NCI-H146 treated with DMSO at 0.1 percent for 48 hours (cell line): ENCODE results near the gene ZNF41.
"Not testable (repeated sequence)": the region's sequence is repeated elsewhere in the genome, so short reads cannot be mapped to it uniquely, and the experiment has no call there.

Experiments used
- DNase-seq: peaks from one replicate; lab custom pipeline; 2025; ENCODE audit not compliant: unreplicated experiment; lab: John Stamatoyannopoulos, UW

Gene ZNF41

GRCh38 chrX:47482512-47483305, at the start of gene ZNF41:
ZNF41 (minus strand) TSS chrX:47483222; CDS start chrX:47467481, 15,741 bp downstream.
- peak; percentile 73 for DNase-seq

DNA sequence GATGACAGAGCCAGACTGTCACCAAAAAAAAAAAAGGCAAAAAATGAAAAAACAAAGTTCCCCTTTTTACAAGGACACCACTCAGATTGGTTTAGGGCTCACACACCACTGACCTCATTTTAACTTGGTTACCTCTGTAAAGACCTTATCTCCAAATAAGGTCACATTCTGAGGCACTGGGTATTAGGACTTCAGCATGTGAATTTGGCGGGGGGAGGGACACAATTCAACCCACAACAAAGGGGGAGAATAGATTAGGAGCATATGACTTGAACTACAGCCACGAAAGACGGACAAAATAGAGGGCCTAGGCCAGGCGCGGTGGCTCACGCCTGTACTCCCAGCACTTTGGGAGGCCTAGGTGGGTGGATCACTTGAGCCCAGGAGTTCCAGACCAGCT, 47.0 kb upstream of the ZNF41 start:
- DNase-seq, result no peak

DNA sequence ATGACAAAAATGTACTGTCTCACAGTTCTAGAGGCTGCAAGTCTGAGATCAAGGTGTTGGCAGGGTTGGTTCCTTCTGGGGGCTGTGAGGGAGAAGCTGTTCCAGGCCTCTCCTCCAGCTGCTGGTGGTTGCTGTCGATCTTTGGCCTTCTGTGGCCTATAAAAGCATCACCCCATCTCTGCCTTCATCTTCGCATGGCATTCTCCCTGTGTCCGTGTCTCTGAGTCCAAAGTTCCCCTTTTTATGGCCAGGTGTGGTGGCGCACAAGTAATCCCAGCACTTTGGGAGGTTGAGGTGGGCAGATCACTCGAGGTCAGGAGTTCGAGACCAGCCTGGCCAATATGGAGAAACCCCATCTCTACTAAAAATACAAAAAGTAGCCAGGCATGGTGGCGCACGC, 46.5 kb upstream of the ZNF41 start:
- no peak for DNase-seq

DNA sequence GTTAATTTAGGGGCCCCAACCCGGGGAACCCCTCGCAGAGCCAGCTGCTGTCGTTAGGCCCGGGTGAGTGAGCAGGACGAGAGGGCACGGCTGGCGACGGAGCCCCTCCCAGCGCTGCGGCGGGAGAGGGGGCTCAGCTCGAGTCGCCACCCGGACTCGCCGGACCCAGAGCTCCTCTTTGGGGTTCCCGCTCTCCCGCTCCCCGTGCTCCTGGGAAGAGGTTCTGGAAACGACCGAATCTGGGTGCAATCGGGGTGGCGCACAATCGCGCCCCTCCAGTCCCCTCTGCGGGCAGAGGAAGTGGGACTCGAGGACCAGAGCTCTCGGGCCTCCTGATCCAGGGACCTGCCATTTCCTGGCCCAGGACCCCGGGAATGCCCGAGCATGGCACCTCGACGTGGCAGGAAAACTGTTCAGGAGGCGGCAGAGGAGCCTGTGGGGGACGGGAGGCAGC, 40.7 kb upstream of the ZNF41 start:
- no peak for DNase-seq

DNA sequence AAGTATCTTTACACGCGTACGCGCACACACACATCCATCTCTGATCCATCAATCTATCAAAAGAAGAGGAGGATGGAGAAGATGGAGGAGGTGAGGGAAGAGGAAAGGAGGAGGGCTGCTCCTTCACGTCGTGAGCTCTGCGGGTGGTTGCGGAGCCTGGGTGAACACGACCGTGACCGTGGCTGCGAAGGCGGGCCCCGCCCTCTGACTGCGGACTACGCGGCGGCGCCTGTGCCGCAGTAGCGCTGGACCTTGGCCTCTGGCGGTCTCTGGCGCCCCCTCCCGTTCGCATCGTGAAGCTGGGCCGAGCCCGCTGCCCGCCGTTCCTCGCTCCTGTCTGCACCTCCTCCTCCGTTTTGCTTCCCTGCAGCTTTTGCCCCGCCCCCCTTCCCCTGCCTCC, 40.3 kb upstream of the ZNF41 start:
- peak; percentile 50 for DNase-seq

DNA sequence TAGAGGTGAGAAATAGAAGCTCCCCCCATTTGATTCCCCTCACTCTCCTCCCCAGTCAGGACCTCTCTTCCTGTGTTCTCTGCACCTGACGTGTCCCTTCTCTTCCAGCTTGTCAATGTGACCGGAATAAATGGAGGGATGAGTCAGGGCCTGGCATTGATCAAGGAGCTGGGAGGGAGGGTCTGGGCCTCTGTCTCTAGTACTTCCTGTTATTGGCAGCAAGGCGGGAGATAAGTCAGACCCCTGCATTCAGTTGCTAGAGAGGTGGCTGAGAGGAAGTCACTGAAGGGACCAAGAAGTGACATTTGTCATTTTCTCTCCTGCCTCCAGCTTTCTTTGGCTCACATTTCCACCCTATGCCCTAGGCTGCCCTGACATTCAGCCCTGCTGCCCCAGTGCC, 35.1 kb upstream of the ZNF41 start:
- DNase-seq, result no peak

- no peak for DNase-seq
Measured at GRCh38 chrX:47515941-47516665, 33.1 kb upstream of the ZNF41 start.

- no peak for DNase-seq
Measured at GRCh38 chrX:47514533-47515235, 31.7 kb upstream of the ZNF41 start.

DNA sequence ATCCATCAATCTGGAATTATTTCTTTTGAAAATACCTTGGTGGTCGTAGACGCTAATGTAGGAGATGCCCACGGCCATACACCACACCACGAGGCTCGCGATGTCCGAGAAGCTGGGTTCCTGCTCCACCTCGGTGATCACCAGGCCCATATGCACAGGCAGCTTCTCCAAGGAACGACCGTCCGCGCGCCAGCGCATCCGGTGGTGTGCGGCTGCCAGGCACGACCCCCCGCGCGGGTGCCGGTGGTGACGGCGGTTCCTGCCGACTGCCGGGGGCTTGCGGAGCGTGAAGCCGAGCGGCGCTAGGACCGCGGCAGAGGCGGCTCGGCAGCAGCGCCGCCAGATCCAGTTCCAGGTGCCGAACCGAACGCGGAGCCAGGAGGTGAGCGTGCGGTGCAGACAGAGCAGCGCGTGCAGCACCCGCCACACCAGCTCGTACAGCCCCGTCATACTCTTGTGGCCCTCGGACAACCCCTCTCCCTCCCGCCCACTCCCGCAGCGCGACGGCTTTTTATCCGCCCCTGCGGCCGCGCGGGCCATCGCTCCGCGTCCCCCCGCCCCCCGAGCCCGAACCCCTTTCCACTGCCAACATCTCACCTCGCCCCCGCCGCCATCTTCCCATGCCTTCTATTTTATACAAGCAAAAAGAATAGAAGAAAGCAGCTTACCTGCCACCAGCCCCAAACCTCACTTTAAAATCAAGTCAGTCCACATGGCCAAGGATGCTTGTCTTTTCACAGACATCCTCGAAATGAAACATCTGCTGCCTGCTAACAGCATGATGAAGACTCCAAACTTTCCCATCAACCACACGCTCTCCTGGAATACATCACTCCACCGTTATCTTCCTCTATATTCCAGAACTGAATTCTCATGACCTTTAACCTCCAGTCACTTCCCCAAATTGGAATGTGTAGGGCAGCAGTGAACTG, 30.3 kb upstream of the ZNF41 start:
- DNase-seq, result peak; percentile 0

DNA sequence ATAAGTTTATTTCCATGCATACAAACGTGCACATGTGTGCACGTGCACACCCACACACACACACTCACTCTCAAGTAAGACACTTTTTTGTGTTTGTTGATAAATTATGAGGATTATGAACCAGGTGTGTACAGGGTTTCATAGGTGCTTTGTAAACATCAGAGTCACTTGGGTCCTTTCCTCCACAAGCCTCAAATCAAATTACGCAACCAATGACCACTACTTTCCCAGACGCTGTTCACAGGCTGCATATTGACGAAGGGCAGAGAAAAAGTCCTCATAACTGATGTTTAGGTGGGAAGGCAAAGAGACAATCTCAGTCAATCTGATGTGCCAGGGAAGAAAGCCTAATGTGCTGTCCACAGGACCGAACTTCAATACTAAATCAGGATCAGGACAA, 29.4 kb upstream of the ZNF41 start:
- not testable (repeated sequence) for DNase-seq

DNA sequence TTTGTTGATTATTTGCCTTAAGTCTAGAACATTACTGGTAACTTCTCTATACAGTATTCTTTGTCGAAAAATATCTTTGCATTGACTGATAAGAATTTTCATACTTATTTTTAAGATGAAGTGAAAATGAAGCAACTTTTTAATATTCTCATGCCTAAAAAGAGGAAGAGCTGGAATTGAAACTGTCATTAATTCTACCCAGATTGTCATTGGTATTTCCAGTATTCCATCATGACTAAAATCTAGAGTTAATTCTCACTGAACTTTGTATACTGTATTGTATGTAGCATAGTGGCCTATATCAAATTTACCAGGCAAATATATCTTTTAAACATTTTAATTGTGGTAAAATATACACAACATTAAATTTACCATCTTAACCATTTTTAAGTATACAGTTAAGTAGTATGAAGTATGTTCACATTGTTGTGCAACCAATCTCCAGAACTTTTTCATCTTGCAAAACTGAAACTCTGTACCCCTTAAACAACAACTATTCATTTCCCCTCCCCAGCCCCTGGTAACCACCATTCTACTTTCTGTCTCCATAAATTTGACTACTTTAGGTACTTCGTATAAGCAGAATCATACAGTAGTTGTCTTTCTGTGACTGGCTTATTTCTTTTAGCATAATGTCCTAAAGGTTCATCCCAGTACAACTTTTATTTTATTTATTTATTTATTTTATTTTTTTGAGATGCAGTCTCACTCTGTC, 24.3 kb upstream of the ZNF41 start:
- DNase-seq, result no peak

DNA sequence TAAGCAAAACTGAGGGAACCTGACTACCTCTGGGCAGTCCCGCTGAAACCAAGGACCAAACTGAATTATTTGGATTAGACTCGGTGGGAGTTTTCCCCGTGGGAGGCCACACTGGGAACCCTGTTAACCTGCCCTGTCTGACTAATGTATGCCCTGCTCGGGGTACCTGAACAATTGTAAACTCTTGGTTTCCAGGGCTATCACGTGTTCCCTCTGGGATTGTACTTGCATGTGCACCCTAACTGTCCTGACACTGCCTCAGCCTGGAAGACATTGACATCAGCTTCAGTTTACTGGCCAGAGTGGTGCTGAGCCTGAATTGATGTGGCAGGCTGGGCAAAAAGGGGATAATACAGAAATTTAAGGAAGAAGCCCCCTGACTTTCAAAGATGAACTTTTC, 20.1 kb upstream of the ZNF41 start:
- DNase-seq, result no peak

- peak; percentile 46 for DNase-seq
Measured at GRCh38 chrX:47502316-47503125, 19.5 kb upstream of the ZNF41 start.

- DNase-seq, result no peak
Measured at GRCh38 chrX:47501226-47502074, 18.4 kb upstream of the ZNF41 start.

DNA sequence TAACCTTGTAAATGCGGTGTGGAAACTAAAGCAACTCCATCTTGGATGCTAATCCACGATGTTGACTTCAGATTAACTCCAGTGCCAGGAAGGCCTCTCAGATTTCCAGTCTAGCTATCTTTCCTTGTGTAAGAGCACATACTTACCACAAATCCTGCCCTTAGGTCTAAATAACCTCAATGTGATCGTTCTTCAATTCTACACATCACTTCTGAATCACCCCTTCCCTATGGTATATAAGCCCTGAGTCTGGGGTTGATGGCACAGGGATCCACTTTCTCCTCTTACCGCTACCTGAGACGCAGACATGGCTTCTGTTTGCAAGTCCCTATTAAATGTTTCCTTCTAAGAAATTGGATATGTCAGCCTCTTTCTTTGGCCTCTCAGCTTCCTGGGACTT, 17.5 kb upstream of the ZNF41 start:
- no peak for DNase-seq

DNA sequence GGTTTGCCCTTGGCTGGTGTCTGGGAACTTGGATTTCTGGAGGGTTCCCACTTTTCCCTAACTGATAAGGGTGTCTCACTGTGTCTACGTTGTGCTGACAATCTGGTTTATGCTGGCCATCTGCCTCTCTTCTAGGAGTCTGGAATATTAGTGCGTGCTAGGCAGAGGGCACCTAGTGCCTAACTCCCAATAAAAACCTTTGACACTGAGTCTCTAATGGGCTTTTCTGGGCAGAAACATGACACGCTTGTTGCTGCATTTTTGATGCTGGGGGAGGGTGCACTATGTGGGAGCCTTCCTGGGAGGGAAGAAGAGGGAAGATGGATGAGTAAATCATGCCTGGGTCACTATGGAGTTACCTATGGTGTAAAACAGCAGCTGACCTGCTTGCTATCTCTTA, 16.3 kb upstream of the ZNF41 start:
- DNase-seq, result no peak

DNA sequence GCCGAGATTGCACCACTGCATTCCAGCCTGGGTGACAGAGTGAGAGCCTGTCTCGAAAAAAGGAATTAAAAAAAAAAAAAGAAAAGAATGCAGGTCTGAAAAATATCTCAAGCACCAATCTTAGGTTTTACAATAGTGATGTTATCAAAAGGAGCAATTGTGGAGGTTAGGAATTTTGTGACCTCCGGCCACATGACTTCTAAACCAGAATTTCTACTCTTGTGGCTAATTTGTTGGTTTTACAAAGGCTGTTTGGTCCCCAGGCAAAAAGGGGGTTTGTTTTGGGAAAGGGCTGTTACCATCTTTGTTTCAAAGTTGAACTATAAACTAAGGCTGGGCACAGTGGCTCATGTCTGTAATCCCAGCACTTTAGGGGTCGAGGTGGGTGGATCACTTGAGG, 15.4 kb upstream of the ZNF41 start:
- no peak for DNase-seq

GRCh38 chrX:47497271-47497888, 14.4 kb upstream of the ZNF41 start:
- DNase-seq, result peak; percentile 8
